ENCODE results near the gene C9orf43. TPM values are rescaled to one million over a fixed set of nuclear protein-coding genes. Genes with fewer than 3 reads are reported as not detected.
"Not testable (repeated sequence)": the region's sequence is repeated elsewhere in the genome, so short reads cannot be mapped to it uniquely, and the experiment has no call there.

Gene C9orf43
- total and polyA plus RNA-seq, 3 donors from 2014 or later, result 41.7 to 109 (median 71.3) TPM

DNA sequence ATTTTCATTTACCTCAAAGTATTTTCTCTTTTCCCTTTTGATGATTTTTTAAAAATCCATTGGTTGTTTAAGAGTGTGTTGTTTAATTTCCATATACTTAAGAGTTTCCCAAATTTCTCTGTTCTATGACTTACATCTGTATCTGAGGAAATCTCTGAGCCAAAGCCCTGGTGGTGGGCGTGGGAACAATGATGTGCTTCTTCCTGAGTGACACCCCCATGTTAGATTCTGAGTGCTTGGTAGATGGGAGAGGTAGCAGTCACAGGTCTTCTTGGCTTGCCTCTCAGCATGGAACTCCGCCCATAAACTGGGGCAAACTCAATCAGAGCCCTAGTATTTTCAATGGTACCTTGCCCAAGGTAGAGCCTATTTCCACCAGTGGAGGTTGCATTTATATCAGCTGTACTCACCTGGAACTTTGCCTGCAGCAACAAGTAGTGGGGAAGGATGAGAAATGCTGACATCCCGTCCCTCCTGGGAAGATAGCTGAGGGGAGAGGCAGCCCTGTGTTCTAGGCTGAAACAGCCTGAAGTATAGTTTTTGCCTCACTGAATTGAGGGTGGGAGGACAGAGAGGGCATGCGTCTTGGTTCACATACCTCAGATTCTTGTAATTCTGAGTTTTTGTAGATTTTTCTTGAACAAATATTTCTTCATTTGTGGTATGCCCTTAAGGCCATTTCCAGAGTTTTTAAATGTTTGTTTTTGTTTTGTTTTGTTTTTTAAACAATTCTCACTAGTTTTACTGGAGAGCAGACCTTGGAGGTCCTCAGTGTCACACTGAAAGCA lies 26.4 kb downstream of the C9orf43 start:
- no peak for DNase-seq
- H3K27ac ChIP-seq, result no peak overlapping the region
- H3K4me1 ChIP-seq, result no peaks in the 10 kb centered on the region
- H3K36me3 ChIP-seq (ENCODE audit: low read depth, missing control alignments), result no peaks in the 10 kb centered on the region
- intact Hi-C loops (cut with DNase I; ENCODE audit: low total_unique reads), result no loop called here
- no peak overlapping the region for H3K4me3 ChIP-seq
- TF ChIP-seq, protein P1, sequence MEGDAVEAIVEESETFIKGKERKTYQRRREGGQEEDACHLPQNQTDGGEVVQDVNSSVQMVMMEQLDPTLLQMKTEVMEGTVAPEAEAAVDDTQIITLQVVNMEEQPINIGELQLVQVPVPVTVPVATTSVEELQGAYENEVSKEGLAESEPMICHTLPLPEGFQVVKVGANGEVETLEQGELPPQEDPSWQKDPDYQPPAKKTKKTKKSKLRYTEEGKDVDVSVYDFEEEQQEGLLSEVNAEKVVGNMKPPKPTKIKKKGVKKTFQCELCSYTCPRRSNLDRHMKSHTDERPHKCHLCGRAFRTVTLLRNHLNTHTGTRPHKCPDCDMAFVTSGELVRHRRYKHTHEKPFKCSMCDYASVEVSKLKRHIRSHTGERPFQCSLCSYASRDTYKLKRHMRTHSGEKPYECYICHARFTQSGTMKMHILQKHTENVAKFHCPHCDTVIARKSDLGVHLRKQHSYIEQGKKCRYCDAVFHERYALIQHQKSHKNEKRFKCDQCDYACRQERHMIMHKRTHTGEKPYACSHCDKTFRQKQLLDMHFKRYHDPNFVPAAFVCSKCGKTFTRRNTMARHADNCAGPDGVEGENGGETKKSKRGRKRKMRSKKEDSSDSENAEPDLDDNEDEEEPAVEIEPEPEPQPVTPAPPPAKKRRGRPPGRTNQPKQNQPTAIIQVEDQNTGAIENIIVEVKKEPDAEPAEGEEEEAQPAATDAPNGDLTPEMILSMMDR (IDR thresholded peaks at IDR 0.05), result no peak
- TF ChIP-seq POLR2A (IDR thresholded peaks at IDR 0.05), result no peak
- H3K9me3 ChIP-seq, result no peaks in the 10 kb centered on the region
- whole genome bisulfite sequencing, 2 donors, result 70 to 72% methylated on average over 4 of the region's 4 CpGs
- H3K27me3 ChIP-seq, result no peaks in the 10 kb centered on the region

DNA sequence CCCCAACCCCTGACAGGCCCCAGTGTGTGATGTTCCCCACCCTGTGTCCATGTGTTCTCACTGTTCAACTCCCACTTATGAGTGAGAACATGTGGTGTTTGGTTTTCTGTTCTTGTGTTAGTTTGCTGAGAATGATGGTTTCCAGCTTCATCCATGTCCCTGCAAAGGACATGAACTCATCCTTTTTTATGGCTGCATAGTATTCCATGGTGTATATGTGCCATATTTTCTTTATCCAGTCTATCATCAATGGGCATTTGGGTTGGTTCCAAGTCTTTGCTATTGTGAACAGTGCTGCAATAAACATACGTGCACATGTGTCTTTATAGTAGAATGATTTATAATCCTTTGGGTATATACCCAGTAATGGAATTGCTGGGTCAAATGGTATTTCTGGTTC lies 27.2 kb downstream of the C9orf43 start:
- H3K36me3 ChIP-seq (ENCODE audit: low read depth, missing control alignments); H3K4me3 ChIP-seq; H3K27me3 ChIP-seq; H3K27ac ChIP-seq; intact Hi-C loops (cut with DNase I; ENCODE audit: low total_unique reads); H3K4me1 ChIP-seq; H3K9me3 ChIP-seq; DNase-seq: not testable (repeated sequence)
- 94 to 100% methylated on average over 1 of the region's 1 CpG for WGBS, 2 donors

DNA sequence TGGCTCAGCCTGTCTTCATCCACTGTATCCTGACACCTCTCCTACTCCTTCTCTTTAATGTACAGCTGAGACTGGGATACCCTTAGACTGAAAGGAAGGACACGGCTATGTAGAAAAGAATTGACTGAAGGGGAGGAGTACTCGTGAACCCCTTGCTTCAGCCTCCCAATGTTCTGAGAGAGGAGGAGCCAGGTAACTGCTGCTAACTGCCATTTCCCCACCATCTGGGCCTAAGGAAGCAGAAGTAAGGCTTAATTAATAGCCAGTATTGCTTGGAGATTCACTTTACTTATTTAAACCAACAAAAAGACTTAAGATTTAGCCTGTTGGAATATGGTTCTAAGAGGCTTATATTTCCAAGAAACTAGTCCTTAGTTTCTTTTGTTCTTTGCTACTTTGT lies 34.2 kb downstream of the C9orf43 start:
- H3K4me3 ChIP-seq, result no peak overlapping the region
- no peaks in the 10 kb centered on the region for H3K36me3 ChIP-seq (ENCODE audit: low read depth, missing control alignments)
- intact Hi-C loops (cut with DNase I; ENCODE audit: low total_unique reads), result loop anchor here (5.0 to 10.0 kb wide), 2 partner anchors 143 to 210 kb away; no protein-coding TSS in a partner anchor
- no peaks in the 10 kb centered on the region for H3K27me3 ChIP-seq
- 87 to 96% methylated on average over 2 of the region's 2 CpGs for WGBS, 2 donors
- no peak for DNase-seq
- H3K27ac ChIP-seq, result no peak overlapping the region
- no peaks in the 10 kb centered on the region for H3K9me3 ChIP-seq
- H3K4me1 ChIP-seq, result peaks cover 3% of the 10 kb centered on the region
- no peak for TF ChIP-seq POLR2A (IDR thresholded peaks at IDR 0.05)

DNA sequence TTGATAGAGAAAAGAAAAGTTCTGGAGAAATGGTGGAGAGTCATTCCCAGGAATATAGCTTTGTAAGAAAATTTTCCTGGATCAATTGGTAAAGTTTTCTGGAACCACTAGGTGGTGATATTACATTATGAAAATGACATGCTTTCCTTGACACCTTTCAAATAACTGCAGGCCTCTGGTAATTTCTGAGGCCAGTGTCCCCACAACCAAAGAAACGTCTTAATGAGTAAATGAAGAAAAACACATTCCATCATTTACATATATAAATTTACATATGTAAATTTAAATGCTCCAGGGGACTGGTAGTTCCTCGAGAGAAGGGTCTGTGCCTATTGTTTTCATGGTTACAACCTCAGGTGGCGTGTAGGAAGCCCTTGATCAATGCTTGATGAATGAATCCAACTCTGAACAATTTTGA lies 35.8 kb downstream of the C9orf43 start:
- peak; percentile 41 for DNase-seq
- peaks cover 3% of the 10 kb centered on the region for H3K4me1 ChIP-seq
- H3K36me3 ChIP-seq (ENCODE audit: low read depth, missing control alignments), result no peaks in the 10 kb centered on the region
- intact Hi-C loops (cut with DNase I; ENCODE audit: low total_unique reads), result loop anchor here (5.0 to 10.0 kb wide), 2 partner anchors 141 to 208 kb away; no protein-coding TSS in a partner anchor
- 55 to 63% methylated on average over 3 of the region's 3 CpGs for WGBS, 2 donors
- no peaks in the 10 kb centered on the region for H3K9me3 ChIP-seq
- no peak overlapping the region for H3K4me3 ChIP-seq
- H3K27ac ChIP-seq, result no peak overlapping the region
- no peak for TF ChIP-seq POLR2A (IDR thresholded peaks at IDR 0.05)
- TF ChIP-seq, protein P1 (IDR thresholded peaks at IDR 0.05), result peak; percentile 51 to 69 (median 66)
- H3K27me3 ChIP-seq, result no peaks in the 10 kb centered on the region

DNA sequence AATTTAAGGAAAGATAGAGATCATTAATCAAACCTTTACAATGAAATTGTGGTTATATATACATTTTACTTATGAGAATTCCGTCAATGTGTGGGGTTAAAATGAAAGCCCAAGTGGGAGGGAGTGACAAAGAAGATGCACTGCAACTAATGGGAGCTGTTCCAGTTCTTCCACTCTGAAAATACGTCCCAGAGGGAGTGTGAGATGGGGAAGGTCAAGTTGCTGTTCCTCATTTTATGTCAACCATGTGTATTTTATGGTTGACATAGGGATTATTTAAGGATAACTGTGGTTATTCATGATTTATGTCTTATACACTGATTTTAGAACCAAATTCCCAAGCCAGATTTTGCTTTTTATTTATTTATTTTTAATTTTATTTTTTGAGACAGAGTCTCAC lies 38.8 kb downstream of the C9orf43 start:
- intact Hi-C loops (cut with DNase I; ENCODE audit: low total_unique reads), result loop anchor here (5.0 to 10.0 kb wide), 2 partner anchors 138 to 205 kb away; no protein-coding TSS in a partner anchor
- WGBS, 2 donors, result 55 to 63% methylated on average over 2 of the region's 2 CpGs
- Histone ChIP-seq H3K36me3 (ENCODE audit: low read depth, missing control alignments) (no peaks in the 10 kb centered on the region), H3K27ac (no peak overlapping the region), H3K4me1 (peaks cover 13% of the 10 kb centered on the region), H3K27me3 (no peaks in the 10 kb centered on the region), H3K4me3 (no peak overlapping the region), H3K9me3 (no peaks in the 10 kb centered on the region)
- no peak for DNase-seq
- TF ChIP-seq, protein P1 (IDR thresholded peaks at IDR 0.05), result no peak
- TF ChIP-seq POLR2A (IDR thresholded peaks at IDR 0.05), result no peak

All from testis (tissue), 3 donors.